HL-60 (cell line): ENCODE measurements around the gene HOXA2.

Experiments used
- DNase-seq, 2 experiments: peaks; one replicate each; pipeline ENCODE4 v3.0.0-alpha.2; 2010 to 2020; ENCODE audit warnings: low read depth in 1 of 2, low spot score in 1 of 2
- H3K27ac ChIP-seq: fragments of 250-450 bp; sonication (Bioruptor Pico); replicated peaks from 2 replicates; pipeline ENCODE4 v1.5.1; 2020; ENCODE audit warnings: mild to moderate bottlenecking, moderate library complexity
- H3K27me3 ChIP-seq: fragments of 250-450 bp; sonication (Bioruptor Pico); 2 replicates; pipeline ENCODE4 v1.5.1; 2021; ENCODE audit warnings: mild to moderate bottlenecking, moderate library complexity; ENCODE audit not compliant: insufficient read depth, poor library complexity, severe bottlenecking
- H3K4me3 ChIP-seq: replicated peaks from 2 replicates; pipeline ENCODE4 v1.5.1; 2011; ENCODE audit warnings: mild to moderate bottlenecking, control low read depth, low read length; ENCODE audit not compliant: insufficient read depth
- CTCF ChIP-seq: IDR thresholded peaks from one replicate; pipeline ENCODE4 v1.5.1; 2011; ENCODE audit warnings: low read length, control low read depth, inconsistent platforms; ENCODE audit not compliant: insufficient read depth
- GABPA ChIP-seq: IDR thresholded peaks from 2 replicates; pipeline ENCODE4 v1.6.1; 2012; ENCODE audit warnings: low read depth
- POLR2AphosphoS5 ChIP-seq: IDR thresholded peaks from 2 replicates; pipeline ENCODE4 v1.6.1; 2012; ENCODE audit warnings: low read depth
- REST ChIP-seq: IDR thresholded peaks from 2 replicates; pipeline ENCODE4 v1.6.1; 2012; ENCODE audit warnings: low read depth; ENCODE audit not compliant: insufficient replicate concordance
- SPI1 ChIP-seq: IDR thresholded peaks from 2 replicates; pipeline ENCODE4 v1.6.1; 2012; ENCODE audit warnings: low read depth, mild to moderate bottlenecking, borderline replicate concordance

HOXA2 gene

DNA sequence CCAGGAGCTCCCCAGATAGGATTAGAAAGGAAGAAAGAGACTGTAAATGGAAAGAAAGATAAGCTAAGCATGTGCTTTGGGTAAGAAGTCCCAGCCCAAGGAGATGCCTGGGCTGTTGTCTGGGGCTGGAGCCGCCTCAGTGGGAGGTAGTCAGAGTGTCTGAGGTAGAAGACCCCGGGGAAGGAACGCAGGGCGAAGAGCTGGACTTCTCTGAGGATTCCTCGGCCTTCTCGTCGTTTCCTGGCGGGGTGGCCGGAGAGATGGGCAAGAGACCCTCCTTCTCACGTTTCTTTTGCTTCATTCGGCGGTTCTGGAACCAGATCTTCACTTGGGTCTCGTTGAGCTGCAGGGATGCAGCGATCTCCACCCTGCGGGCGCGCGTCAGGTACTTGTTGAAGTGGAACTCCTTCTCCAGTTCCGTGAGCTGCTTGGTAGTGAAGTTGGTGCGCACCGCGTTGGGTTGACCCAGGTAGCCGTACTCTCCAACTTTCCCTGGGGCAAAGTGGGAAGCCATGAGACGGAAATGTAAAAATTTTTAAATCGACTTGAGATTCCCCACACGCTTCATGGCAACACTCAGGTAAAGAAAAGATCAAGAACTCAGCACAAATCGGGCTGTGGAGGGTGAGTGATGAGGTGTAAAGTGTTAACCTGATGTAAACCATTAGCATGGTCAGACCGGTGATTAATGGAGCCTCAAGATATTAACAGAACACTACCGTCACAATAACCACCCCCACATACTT lies 8.0 kb downstream of the HOXA2 start:
- Histone ChIP-seq H3K27me3 (peaks cover 27% of the 10 kb centered on the region), H3K4me3 (no peak overlapping the region), H3K27ac (no peak overlapping the region)
- no peak for DNase-seq
- no peak for TF ChIP-seq CTCF
- no peak for TF ChIP-seq REST
- TF ChIP-seq POLR2AphosphoS5: no peak
- TF ChIP-seq GABPA: no peak
- no peak for TF ChIP-seq SPI1

DNA sequence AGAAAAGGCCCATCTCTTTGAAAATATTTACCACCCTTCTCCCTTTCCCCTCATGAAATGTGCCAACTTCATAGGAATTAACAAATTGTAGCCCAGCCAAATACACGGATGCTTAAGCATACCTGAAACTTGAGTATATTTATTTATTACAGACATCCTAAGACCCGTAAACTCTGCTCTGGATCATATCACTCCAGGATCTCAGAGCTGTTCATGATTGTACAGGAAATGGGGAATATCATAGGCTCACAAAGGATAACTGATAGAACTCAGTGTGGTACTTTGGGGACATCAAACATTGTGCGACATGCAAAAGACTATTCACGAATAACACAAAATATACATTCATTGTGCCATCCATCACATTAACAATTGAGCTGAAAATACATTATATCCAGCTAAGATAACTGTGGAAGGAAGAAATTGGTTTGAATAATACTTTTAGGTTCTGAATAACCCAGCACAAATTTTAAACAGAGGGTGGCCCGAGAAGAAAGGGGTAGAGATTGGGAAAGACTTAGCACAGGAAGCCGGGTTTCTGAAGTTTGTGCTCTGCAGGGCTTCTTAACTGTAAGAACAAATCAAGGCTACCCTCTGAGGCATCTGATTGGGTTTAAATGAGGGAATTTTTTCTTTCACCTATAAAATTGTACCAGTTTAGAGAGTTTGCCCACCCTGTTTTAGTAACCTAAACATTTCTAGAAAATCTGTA lies 9.1 kb downstream of the HOXA2 start:
- Histone ChIP-seq H3K4me3 (no peak overlapping the region), H3K27ac (no peak overlapping the region), H3K27me3 (peaks cover 34% of the 10 kb centered on the region)
- TF ChIP-seq GABPA (no peak), SPI1 (no peak), REST (no peak), POLR2AphosphoS5 (no peak), CTCF (no peak)
- no peak for DNase-seq

- peaks cover 38% of the 10 kb centered on the region for H3K27me3 ChIP-seq
- no peak for DNase-seq
- H3K4me3 ChIP-seq: no peak overlapping the region
- no peak overlapping the region for H3K27ac ChIP-seq
- no peak for TF ChIP-seq SPI1
- TF ChIP-seq GABPA: no peak
- TF ChIP-seq REST: no peak
- no peak for TF ChIP-seq POLR2AphosphoS5
- TF ChIP-seq CTCF: no peak
Measured at GRCh38 chr7:27092819-27093110, 9.7 kb downstream of the HOXA2 start.
